GM23338 (cell line): ENCODE data around the gene TUBGCP2. TPM values are rescaled to one million over a fixed set of nuclear protein-coding genes. Genes with fewer than 3 reads are reported as not detected.
A peak's percentile ranks its signal among the peaks of the same experiment; 100 is the strongest.

ENCODE experiments used
- ATAC-seq: fragments of 200-7000 bp; cut with Tn5 transposase; 3 replicates; pipeline ENCODE4 v1.9.1; 2020
- DNase-seq: peaks from one replicate; pipeline ENCODE4 v3.0.0-alpha.2; 2015; ENCODE audit warnings: low spot score
- H2AFZ ChIP-seq: fragments of 200-600 bp; sonication (generic); 2 replicates; pipeline ENCODE4 v1.8.0; 2016; ENCODE audit warnings: antibody characterized with exemption, mild to moderate bottlenecking, moderate library complexity
- H3F3A ChIP-seq: fragments of 200-600 bp; sonication (generic); replicated peaks from 2 replicates; pipeline ENCODE4 v1.8.0; 2017; ENCODE audit warnings: antibody characterized with exemption, mixed run types, low read depth
- H3K27ac ChIP-seq: fragments of 200-600 bp; sonication (generic); 2 replicates; pipeline ENCODE4 v1.6.1; 2016; ENCODE audit warnings: low read depth
- H3K27me3 ChIP-seq: fragments of 200-600 bp; sonication (generic); 2 replicates; pipeline ENCODE4 v1.8.0; 2016; ENCODE audit warnings: mild to moderate bottlenecking, mixed run types, moderate library complexity; ENCODE audit not compliant: insufficient read depth
- H3K36me3 ChIP-seq: fragments of 200-600 bp; sonication (generic); 2 replicates; pipeline ENCODE4 v1.8.0; 2016; ENCODE audit warnings: mild to moderate bottlenecking; ENCODE audit not compliant: insufficient read depth
- H3K4me1 ChIP-seq: fragments of 200-600 bp; sonication (generic); 2 replicates; pipeline ENCODE4 v1.8.0; 2016; ENCODE audit warnings: mild to moderate bottlenecking, moderate library complexity; ENCODE audit not compliant: insufficient read depth
- H3K4me2 ChIP-seq: fragments of 200-600 bp; sonication (generic); 2 replicates; pipeline ENCODE4 v1.7.1; 2017; ENCODE audit warnings: mixed run types
- H3K4me3 ChIP-seq: fragments of 200-600 bp; sonication (generic); 2 replicates; pipeline ENCODE4 v1.6.1; 2016; ENCODE audit warnings: mixed run types
- H3K79me2 ChIP-seq: fragments of 200-600 bp; sonication (generic); replicated peaks from 2 replicates; pipeline ENCODE4 v1.8.0; 2017; ENCODE audit warnings: mild to moderate bottlenecking; ENCODE audit not compliant: insufficient read depth
- H3K9me2 ChIP-seq: fragments of 200-600 bp; sonication (generic); 2 replicates; pipeline ENCODE4 v1.8.0; 2017; ENCODE audit not compliant: insufficient read depth
- H4K20me1 ChIP-seq: fragments of 200-600 bp; sonication (generic); replicated peaks from 2 replicates; pipeline ENCODE4 v1.8.0; 2017; ENCODE audit warnings: mild to moderate bottlenecking; ENCODE audit not compliant: insufficient read depth
- H3K27ac Mint-ChIP-seq: 2 replicates; pipeline ENCODE4 v1.8.0; 2020; ENCODE audit warnings: inconsistent platforms, mild to moderate bottlenecking, moderate library complexity, mixed read lengths
- H3K27me3 Mint-ChIP-seq: 3 replicates; pipeline ENCODE4 v1.8.0; 2022; ENCODE audit warnings: low read depth, mild to moderate bottlenecking, moderate library complexity, mixed read lengths, inconsistent platforms; ENCODE audit not compliant: insufficient read depth, poor library complexity
- H3K36me3 Mint-ChIP-seq: 3 replicates; pipeline ENCODE4 v1.8.0; 2021; ENCODE audit warnings: low read depth, mild to moderate bottlenecking, inconsistent platforms, moderate library complexity, mixed read lengths
- H3K4me1 Mint-ChIP-seq: 3 replicates; pipeline ENCODE4 v1.8.0; 2020; ENCODE audit warnings: mild to moderate bottlenecking, inconsistent platforms, mixed read lengths
- H3K4me3 Mint-ChIP-seq: 3 replicates; pipeline ENCODE4 v1.8.0; 2021; ENCODE audit warnings: moderate library complexity, mild to moderate bottlenecking, inconsistent platforms, mixed read lengths
- H3K9me3 Mint-ChIP-seq: 3 replicates; pipeline ENCODE4 v1.8.0; 2020; ENCODE audit warnings: moderate library complexity, mild to moderate bottlenecking, inconsistent platforms, mixed read lengths
- CTCF ChIP-seq, 2 experiments: fragments of 200-600 bp in 1 of 2; sonication (generic) in 1 of 2; conservative IDR thresholded peaks; 2 replicates each; pipeline versions ENCODE4 v1.5.1 to v1.6.1; 2016 to 2017; ENCODE audit warnings: antibody characterized with exemption in 2 of 2, low read depth in 2 of 2, mild to moderate bottlenecking in 2 of 2, moderate library complexity in 1 of 2
- ETS1 ChIP-seq: IDR thresholded peaks from 2 replicates; pipeline ENCODE4 v1.6.1; 2016; ENCODE audit warnings: antibody characterized with exemption
- EZH2 ChIP-seq: fragments of 200-600 bp; sonication (generic); IDR thresholded peaks from one replicate; pipeline ENCODE4 v1.8.0; 2017; ENCODE audit warnings: antibody characterized with exemption, mild to moderate bottlenecking, low read depth; ENCODE audit not compliant: unreplicated experiment
- NANOG ChIP-seq: IDR thresholded peaks from 2 replicates; pipeline ENCODE4 v1.6.1; 2016; ENCODE audit warnings: antibody characterized with exemption, borderline replicate concordance
- REST ChIP-seq: IDR thresholded peaks from one replicate; pipeline ENCODE4 v1.6.1; 2018; ENCODE audit warnings: antibody characterized with exemption; ENCODE audit not compliant: unreplicated experiment
- STAT1 ChIP-seq: IDR thresholded peaks from one replicate; pipeline ENCODE4 v1.6.1; 2016; ENCODE audit warnings: antibody characterized with exemption; ENCODE audit not compliant: unreplicated experiment
- ZNF331 ChIP-seq: fragments of 250-450 bp; sonication (Bioruptor Pico); IDR thresholded peaks from 2 replicates; pipeline ENCODE4 v1.5.0; 2020; ENCODE audit warnings: low read depth, mild to moderate bottlenecking, moderate library complexity
- polyA plus RNA-seq: library from polyadenylated mRNA; unstranded; fragments of >200 nt; fragmentation: Nextera tagmentation; extraction: Ambion mirVana; gene quantifications from 2 replicates; pipeline ENCODE4 v1.2.1, GENCODE V29; 2016
- total RNA-seq: library from RNA; depleted of rRNA; stranded (reverse); fragments of >200 nt; shearing (Covaris generic); gene quantifications from 2 replicates; pipeline ENCODE4 v1.2.3, GENCODE V29; 2014

TUBGCP2 gene
- total and polyA plus RNA-seq, 2 experiments from 2014 or later, result 59.6 to 67.7 TPM

- TF ChIP-seq CTCF (conservative IDR thresholded peaks at IDR 0.05; ENCODE audit: low read depth in 2 of 2), result no peak
Observed at GRCh38 chr10:133264461-133264860, 44.2 kb downstream of the TUBGCP2 start (continued).

- Mint-ChIP-seq H3K27me3 (peaks cover 18% of the 10 kb centered on the region), H3K36me3 (peaks cover 3% of the 10 kb centered on the region; the same call in 1 of the 3 replicates), H3K9me3 (no peaks in the 10 kb centered on the region), H3K4me1 (peaks cover 3% of the 10 kb centered on the region), H3K27ac (no peak overlapping the region), H3K4me3 (no peak overlapping the region)
- Histone ChIP-seq H3K27ac (no peak overlapping the region), H3K4me3 (no peak overlapping the region), H3K9me2 (no peaks in the 10 kb centered on the region), H2AFZ (no peak overlapping the region), H4K20me1 (no peaks in the 10 kb centered on the region), H3K4me2 (no peak overlapping the region), H3K4me1 (peaks cover 8% of the 10 kb centered on the region), H3K36me3 (no peaks in the 10 kb centered on the region), H3K79me2 (no peaks in the 10 kb centered on the region), H3K27me3 (peaks cover 8% of the 10 kb centered on the region), H3F3A (no peaks in the 10 kb centered on the region)
- no peak for ATAC-seq
- no peak for DNase-seq
- TF ChIP-seq ZNF331 (no peak), NANOG (no peak), EZH2 (no peak)
Observed at GRCh38 chr10:133263674-133264073, 45.0 kb downstream of the TUBGCP2 start.

- Histone ChIP-seq H4K20me1 (no peaks in the 10 kb centered on the region), H3K4me3 (peak overlapping the region; percentile 50; the same call in 1 of the 2 replicates), H3K9me2 (no peaks in the 10 kb centered on the region), H3K79me2 (no peaks in the 10 kb centered on the region), H2AFZ (no peak overlapping the region), H3K4me1 (peaks cover 8% of the 10 kb centered on the region), H3K36me3 (no peaks in the 10 kb centered on the region), H3K4me2 (peak overlapping the region; percentile 78; the same call in 1 of the 2 replicates), H3F3A (no peaks in the 10 kb centered on the region), H3K27ac (no peak overlapping the region), H3K27me3 (peaks cover 8% of the 10 kb centered on the region)
- ATAC-seq (peak; percentile 4; the same call in 2 of the 3 replicates), DNase-seq (no peak)
- peaks cover 3% of the 10 kb centered on the region for H3K4me1 Mint-ChIP-seq
- no peaks in the 10 kb centered on the region for H3K9me3 Mint-ChIP-seq
- peaks cover 18% of the 10 kb centered on the region for H3K27me3 Mint-ChIP-seq
- H3K27ac Mint-ChIP-seq, result no peak overlapping the region
- H3K4me3 Mint-ChIP-seq, result peak overlapping the region; percentile 72; the same call in 2 of the 3 replicates
- peaks cover 3% of the 10 kb centered on the region; the same call in 1 of the 3 replicates for H3K36me3 Mint-ChIP-seq
- TF ChIP-seq STAT1, result no peak
- TF ChIP-seq CTCF (conservative IDR thresholded peaks at IDR 0.05; ENCODE audit: low read depth in 2 of 2), result no peak
- no peak for TF ChIP-seq ETS1
- no peak for TF ChIP-seq REST
Observed at GRCh38 chr10:133262696-133263095, 46.0 kb downstream of the TUBGCP2 start.
